AG04449 (cell line): Measurements from ENCODE around the gene OPN1MW2.
"Not testable (repeated sequence)": the region's sequence is repeated elsewhere in the genome, so short reads cannot be mapped to it uniquely, and the experiment has no call there.

Experiments
- CTCF ChIA-PET: fragments of 350-600 bp; formaldehyde crosslinking; extraction: SDS; loops from one replicate; lab custom pipeline; 2021; ENCODE audit warnings: antibody characterized with exemption; lab: Yijun Ruan, JAX
- POLR2A ChIA-PET: fragments of 400-600, 350-600 bp; formaldehyde crosslinking; extraction: SDS; loops from one replicate; lab custom pipeline; 2020; ENCODE audit warnings: antibody characterized with exemption, inconsistent platforms; lab: Yijun Ruan, JAX
- DNase-seq: peaks from one replicate; pipeline ENCODE4 v3.0.0-alpha.2; 2010; ENCODE audit warnings: low read depth, low spot score
- H3K4me3 ChIP-seq: 2 replicates; pipeline ENCODE4 v1.5.1; 2011; ENCODE audit warnings: low read depth, mild to moderate bottlenecking, control low read depth, low read length

The OPN1MW2 gene

GRCh38 chrX:154219456-154219855, at the start of gene OPN1MW2:
Gene OPN1MW2, plus strand, starts transcription at chrX:154219756. Its CDS starts 60 bp downstream, at chrX:154219816.
- POLR2A ChIA-PET, H3K4me3 ChIP-seq, DNase-seq, CTCF ChIA-PET: not testable (repeated sequence)

GRCh38 chrX:154172535-154172943, 47.0 kb upstream of the OPN1MW2 start:
- H3K4me3 ChIP-seq, POLR2A ChIA-PET, DNase-seq, CTCF ChIA-PET: not testable (repeated sequence)

GRCh38 chrX:154174356-154174755, 45.2 kb upstream of the OPN1MW2 start:
- CTCF ChIA-PET, DNase-seq, H3K4me3 ChIP-seq, POLR2A ChIA-PET: not testable (repeated sequence)

- DNase-seq, CTCF ChIA-PET, POLR2A ChIA-PET, H3K4me3 ChIP-seq: not testable (repeated sequence)
Measured at GRCh38 chrX:154182296-154182695, 37.3 kb upstream of the OPN1MW2 start, which contains the start of gene OPN1MW. Gene OPN1MW, plus strand, starts transcription at chrX:154182596. Its CDS starts 82 bp downstream, at chrX:154182678.

- CTCF ChIA-PET, DNase-seq, H3K4me3 ChIP-seq, POLR2A ChIA-PET: not testable (repeated sequence)
Measured at GRCh38 chrX:154183794-154184193, 35.8 kb upstream of the OPN1MW2 start.

GRCh38 chrX:154192846-154193245, 26.7 kb upstream of the OPN1MW2 start:
- POLR2A ChIA-PET, CTCF ChIA-PET, H3K4me3 ChIP-seq, DNase-seq: not testable (repeated sequence)

- H3K4me3 ChIP-seq, POLR2A ChIA-PET, CTCF ChIA-PET, DNase-seq: not testable (repeated sequence)
Measured at GRCh38 chrX:154194316-154194715, 25.2 kb upstream of the OPN1MW2 start.

GRCh38 chrX:154196466-154196865, 23.1 kb upstream of the OPN1MW2 start:
- H3K4me3 ChIP-seq, CTCF ChIA-PET, POLR2A ChIA-PET, DNase-seq: not testable (repeated sequence)

DNA sequence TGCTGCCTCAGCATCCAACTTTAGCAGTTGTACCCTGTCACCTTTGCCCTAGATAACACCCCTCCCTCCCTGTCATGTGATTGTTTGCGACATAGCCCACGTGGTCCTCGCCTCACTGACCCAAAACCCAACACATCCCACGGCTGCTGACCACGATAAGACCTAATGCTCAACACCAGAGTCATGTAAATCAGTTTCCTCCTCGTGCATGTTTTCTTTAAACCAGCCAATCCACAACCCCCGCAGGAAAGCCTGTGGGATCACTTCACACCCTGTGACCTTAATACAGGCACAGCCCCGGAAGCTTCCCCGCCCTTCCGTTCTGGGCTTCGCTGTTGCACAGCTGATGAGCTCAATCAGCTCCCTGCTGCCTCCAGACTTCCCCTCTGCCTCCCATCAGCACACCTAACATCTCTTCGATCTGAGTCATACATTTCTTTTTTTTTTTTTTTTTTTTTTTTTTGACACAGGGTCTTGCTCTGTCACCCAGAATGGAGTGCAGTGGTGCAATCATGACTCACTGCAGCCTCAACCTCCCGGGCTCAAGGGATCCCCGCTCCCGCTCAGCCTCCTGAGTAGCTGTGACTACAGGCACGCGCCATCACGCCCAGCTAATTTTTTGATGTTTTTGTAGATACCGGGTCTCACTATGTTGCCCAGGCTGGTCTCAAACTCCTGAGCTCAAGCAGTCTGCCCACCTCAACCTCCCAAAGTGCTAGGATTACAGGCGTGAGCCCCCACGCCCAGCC, 9.7 kb upstream of the OPN1MW2 start:
- DNase-seq, POLR2A ChIA-PET, H3K4me3 ChIP-seq, CTCF ChIA-PET: not testable (repeated sequence)

- H3K4me3 ChIP-seq, CTCF ChIA-PET, DNase-seq, POLR2A ChIA-PET: not testable (repeated sequence)
Measured at GRCh38 chrX:154211057-154211456, 8.5 kb upstream of the OPN1MW2 start.

GRCh38 chrX:154211499-154211898, 8.1 kb upstream of the OPN1MW2 start:
- DNase-seq, H3K4me3 ChIP-seq, CTCF ChIA-PET, POLR2A ChIA-PET: not testable (repeated sequence)

DNA sequence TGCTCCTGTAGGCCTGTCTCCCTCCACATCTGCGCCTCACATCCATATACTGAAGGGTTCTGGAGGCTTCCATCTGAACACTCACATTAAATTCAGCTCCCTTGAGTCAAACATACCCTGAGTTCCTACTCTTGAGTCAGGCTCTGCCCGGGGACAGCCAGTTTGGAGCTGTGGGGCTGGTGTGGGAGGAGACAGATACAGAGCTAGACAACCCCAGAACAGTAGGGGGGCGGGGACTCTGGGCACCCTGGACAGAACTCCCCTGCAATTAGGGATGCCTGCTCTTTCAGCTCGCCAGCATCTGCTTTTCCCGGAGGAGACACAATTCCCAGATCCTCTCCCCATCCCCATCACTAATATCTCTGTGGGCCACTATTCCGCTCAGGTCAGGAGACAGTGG, 5.7 kb downstream of the OPN1MW2 start:
- H3K4me3 ChIP-seq, POLR2A ChIA-PET, DNase-seq, CTCF ChIA-PET: not testable (repeated sequence)

DNA sequence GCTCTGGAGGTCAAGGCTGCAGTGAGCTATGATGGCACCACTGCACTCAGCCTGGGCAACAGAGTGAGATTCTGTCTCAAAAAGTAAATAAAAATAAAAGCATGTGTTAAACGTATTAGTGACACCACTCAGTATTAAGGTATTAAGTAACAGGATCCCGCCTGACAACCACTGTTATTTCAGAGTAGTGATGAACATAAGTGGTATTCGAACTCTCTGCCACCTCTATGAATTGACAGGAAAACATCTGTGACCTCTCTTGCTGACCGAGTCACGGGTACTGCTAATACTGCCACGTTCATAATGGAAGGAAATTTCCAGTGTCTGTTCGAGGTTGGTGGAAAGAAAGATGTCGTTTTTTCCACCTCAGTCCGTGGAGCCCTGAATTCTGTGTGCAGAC, 7.2 kb downstream of the OPN1MW2 start:
- POLR2A ChIA-PET, CTCF ChIA-PET, H3K4me3 ChIP-seq, DNase-seq: not testable (repeated sequence)

GRCh38 chrX:154231443-154231842, 11.9 kb downstream of the OPN1MW2 start:
- H3K4me3 ChIP-seq, CTCF ChIA-PET, POLR2A ChIA-PET, DNase-seq: not testable (repeated sequence)

DNA sequence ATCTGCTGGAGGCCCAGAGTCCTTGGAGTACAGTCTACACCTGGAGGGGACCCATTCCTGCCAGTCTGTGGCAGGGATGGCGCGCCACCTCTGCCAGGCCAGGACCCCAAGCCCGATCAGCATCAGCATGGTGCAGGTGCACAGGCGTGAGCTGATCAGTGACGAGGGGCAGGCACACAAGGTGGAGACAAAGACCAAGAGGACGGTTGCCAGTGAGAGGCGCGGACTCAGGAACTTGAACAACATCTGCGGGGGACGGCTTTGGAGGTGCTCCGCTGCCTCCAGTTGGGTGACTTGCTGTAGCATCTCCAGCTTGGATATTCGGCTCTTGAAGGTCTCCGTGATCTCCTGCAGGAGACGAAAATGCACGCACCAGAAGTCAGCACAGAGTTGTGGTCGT, 14.1 kb downstream of the OPN1MW2 start:
- POLR2A ChIA-PET, CTCF ChIA-PET, DNase-seq, H3K4me3 ChIP-seq: not testable (repeated sequence)

DNA sequence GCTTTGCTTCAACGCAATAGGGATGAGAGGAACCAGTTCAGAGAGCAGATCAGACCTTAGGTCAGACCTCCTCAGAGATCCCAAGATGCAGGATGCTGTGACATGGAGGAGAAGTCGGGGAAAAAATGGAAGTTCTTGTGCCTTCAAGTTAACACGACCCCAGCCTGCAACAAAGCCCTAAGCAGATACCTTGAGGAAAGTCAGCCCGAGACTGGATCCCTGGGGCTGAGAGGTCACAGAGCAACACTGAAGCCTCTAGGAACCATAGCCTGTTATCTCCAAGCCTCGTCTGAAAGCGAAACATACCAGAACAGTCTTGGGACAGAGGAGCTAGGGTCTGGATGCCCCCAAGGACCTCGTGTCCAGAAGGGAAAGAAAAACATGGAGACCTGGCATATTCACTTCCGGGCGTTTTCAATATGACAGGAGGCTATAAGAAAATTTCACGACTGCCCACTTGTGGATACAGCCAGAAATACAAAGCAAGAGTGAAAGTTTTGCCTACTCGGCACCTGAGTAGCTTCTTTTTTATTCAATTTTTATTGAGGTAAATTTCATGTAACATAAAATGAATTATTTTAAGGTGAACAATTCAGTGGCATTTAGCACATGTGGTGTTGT, 19.5 kb downstream of the OPN1MW2 start:
- POLR2A ChIA-PET, DNase-seq, H3K4me3 ChIP-seq, CTCF ChIA-PET: not testable (repeated sequence)

- DNase-seq, CTCF ChIA-PET, POLR2A ChIA-PET, H3K4me3 ChIP-seq: not testable (repeated sequence)
Measured at GRCh38 chrX:154239982-154240503, 20.5 kb downstream of the OPN1MW2 start.
